ENCODE measurements around the gene ZNF557.
A peak's percentile ranks its signal among the peaks of the same experiment; 100 is the strongest.

The ZNF557 gene

DNA sequence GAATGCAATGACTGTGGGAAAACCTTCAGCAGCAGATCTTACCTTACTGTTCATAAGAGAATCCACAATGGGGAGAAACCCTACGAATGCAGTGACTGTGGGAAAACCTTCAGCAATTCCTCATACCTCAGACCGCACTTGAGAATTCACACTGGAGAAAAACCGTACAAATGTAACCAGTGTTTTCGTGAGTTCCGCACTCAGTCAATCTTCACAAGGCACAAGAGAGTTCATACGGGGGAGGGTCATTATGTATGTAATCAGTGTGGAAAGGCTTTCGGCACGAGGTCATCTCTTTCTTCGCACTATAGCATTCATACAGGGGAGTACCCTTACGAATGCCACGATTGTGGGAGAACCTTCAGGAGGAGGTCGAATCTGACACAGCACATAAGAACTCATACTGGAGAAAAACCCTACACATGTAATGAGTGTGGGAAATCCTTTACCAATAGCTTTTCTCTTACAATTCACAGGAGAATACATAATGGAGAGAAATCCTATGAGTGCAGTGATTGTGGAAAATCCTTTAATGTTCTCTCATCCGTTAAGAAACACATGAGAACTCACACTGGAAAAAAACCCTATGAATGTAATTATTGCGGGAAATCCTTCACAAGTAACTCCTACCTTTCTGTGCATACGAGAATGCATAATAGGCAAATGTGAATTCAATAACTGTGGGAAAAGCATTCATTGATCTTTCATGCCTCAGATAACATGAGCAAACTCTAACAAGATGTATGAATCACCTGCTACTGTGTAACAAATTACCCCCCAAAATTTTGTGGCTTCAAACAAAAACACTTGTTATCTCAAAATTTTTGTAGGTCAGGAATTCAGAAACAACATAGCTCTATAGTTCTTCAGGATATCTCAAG, 13.8 kb downstream of the ZNF557 start:
- H3K4me1 ChIP-seq (ENCODE audit: control insufficient read depth, insufficient read depth, low read length), result no peaks in the 10 kb centered on the region
- peaks cover 51% of the 10 kb centered on the region for H3K36me3 ChIP-seq (ENCODE audit: control insufficient read depth, insufficient read depth, low read length)
- H3K9ac ChIP-seq (ENCODE audit: low read depth, low read length), result no peak overlapping the region
- peaks cover 61% of the 10 kb centered on the region for H3K9me3 ChIP-seq (ENCODE audit: control insufficient read depth, insufficient read depth, low read length)
- no peak overlapping the region for H3K4me3 ChIP-seq (ENCODE audit: low read depth, low read length)
- no peaks in the 10 kb centered on the region for H3K27me3 ChIP-seq (ENCODE audit: control insufficient read depth, insufficient read depth, low read length)

DNA sequence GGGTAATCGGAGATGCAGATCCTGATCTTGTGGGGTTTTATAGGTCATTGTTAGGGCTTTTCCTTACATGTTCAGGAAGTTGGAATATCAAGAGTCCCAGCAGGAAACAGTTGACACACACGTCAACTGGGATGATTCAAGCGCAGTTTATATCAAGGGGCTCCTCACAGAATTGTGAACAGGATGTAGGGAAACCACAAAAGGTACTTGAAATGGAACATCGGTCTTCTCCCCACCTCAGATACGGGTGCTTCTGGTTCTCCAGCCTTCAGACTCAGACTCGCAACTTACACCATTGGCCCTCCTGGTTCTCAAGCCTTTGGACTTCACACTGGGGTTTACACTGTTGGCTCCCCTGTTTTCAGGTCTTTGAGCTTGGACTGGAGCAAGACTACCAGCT, 19.5 kb downstream of the ZNF557 start:
- Histone ChIP-seq H3K27me3 (ENCODE audit: control insufficient read depth, insufficient read depth, low read length) (no peaks in the 10 kb centered on the region), H3K4me1 (ENCODE audit: control insufficient read depth, insufficient read depth, low read length) (no peaks in the 10 kb centered on the region), H3K4me3 (ENCODE audit: low read depth, low read length) (no peak overlapping the region), H3K36me3 (ENCODE audit: control insufficient read depth, insufficient read depth, low read length) (peaks cover 13% of the 10 kb centered on the region), H3K9ac (ENCODE audit: low read depth, low read length) (no peak overlapping the region), H3K9me3 (ENCODE audit: control insufficient read depth, insufficient read depth, low read length) (peaks cover 25% of the 10 kb centered on the region)

DNA sequence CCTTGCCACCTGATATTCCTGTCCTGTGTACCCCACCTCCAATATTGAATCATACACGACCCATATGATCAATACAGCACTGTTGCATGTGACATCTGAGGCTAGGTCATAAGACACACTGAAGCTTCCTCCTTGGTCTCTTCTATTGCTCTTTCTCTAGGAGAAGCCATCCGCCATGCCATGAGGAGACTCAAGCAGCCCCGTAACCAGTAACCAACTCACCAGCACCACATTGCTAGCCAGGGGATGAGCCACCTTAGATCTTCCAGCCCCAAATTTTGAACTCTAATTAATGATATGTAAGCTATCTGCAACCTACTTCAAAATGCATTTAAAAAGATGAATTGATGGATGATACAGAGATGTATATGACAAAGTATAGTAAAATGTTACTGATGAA, 28.6 kb downstream of the ZNF557 start:
- no peaks in the 10 kb centered on the region for H3K4me1 ChIP-seq (ENCODE audit: control insufficient read depth, insufficient read depth, low read length)
- H3K36me3 ChIP-seq (ENCODE audit: control insufficient read depth, insufficient read depth, low read length), result no peaks in the 10 kb centered on the region
- H3K4me3 ChIP-seq (ENCODE audit: low read depth, low read length), result peak overlapping the region; percentile 78
- H3K9ac ChIP-seq (ENCODE audit: low read depth, low read length), result peak overlapping the region; percentile 38
- peaks cover 3% of the 10 kb centered on the region for H3K9me3 ChIP-seq (ENCODE audit: control insufficient read depth, insufficient read depth, low read length)
- H3K27me3 ChIP-seq (ENCODE audit: control insufficient read depth, insufficient read depth, low read length), result no peaks in the 10 kb centered on the region

DNA sequence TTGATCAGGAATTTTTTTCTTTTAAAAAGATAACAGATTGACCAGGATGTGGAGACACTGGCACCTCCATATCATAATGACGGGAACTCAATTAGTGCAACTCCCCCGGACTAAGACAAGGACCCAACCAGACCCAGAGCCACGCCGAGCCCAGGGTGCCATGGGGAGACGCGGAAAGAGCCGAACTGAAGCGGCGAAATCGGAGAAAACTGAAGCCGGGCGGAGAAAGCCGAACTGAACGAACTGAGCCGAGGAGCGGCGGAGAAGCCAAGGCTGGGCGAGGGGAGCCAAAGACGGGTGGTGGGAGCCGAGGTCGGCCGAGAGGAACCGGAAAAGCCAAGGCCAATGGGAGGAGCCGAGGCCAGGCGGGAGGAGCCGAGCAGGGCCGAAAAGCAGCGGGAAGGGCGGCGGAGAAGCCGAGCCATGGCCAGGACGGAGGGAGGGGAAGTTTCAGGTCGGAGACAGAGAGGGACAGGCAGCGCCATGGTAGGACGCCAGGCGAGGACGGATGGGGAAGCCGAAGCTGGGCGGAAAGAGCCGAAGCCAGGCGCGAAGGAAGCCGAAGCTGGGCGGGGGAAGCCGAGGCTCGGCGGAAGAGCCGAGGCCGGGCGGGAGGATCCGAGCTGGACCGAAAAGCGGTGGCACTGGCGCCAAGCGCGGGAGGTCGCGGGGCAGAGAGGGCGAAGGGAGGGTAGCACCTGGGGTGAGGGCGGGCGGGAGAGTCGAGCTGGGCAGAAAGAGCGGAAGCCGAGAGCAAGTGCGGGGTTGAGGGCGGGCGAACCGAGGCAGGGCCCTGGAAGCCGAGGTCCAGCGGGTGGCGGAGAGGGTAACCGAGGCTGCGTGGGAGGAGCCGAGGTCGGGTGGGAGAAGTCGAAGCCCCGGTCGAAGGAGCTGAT, 29.4 kb downstream of the ZNF557 start:
- H3K4me1 ChIP-seq (ENCODE audit: control insufficient read depth, insufficient read depth, low read length), result no peaks in the 10 kb centered on the region
- peaks cover 3% of the 10 kb centered on the region for H3K9me3 ChIP-seq (ENCODE audit: control insufficient read depth, insufficient read depth, low read length)
- H3K27me3 ChIP-seq (ENCODE audit: control insufficient read depth, insufficient read depth, low read length), result no peaks in the 10 kb centered on the region
- H3K9ac ChIP-seq (ENCODE audit: low read depth, low read length), result peak overlapping the region; percentile 38
- H3K4me3 ChIP-seq (ENCODE audit: low read depth, low read length), result peak overlapping the region; percentile 78
- H3K36me3 ChIP-seq (ENCODE audit: control insufficient read depth, insufficient read depth, low read length), result no peaks in the 10 kb centered on the region

DNA sequence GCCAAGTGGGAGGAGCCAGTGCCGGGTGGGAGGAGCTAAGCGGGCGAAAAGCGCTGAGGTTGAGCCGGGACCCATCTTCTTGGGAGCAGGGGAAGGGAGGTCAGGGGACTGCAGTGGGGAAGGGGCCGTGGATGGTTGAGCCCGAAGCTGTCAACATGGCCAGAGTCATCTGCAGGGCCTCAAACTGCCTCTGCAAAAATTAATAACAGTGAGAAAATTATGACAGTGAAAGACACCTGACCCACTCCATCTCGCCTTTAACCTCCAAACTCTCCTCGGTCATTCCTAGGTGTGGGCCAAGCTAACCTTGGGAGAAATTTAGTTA, 30.1 kb downstream of the ZNF557 start:
- Histone ChIP-seq H3K9me3 (ENCODE audit: control insufficient read depth, insufficient read depth, low read length) (peaks cover 3% of the 10 kb centered on the region), H3K9ac (ENCODE audit: low read depth, low read length) (peak overlapping the region; percentile 38), H3K36me3 (ENCODE audit: control insufficient read depth, insufficient read depth, low read length) (no peaks in the 10 kb centered on the region), H3K4me3 (ENCODE audit: low read depth, low read length) (peak overlapping the region; percentile 78), H3K4me1 (ENCODE audit: control insufficient read depth, insufficient read depth, low read length) (no peaks in the 10 kb centered on the region), H3K27me3 (ENCODE audit: control insufficient read depth, insufficient read depth, low read length) (no peaks in the 10 kb centered on the region)

DNA sequence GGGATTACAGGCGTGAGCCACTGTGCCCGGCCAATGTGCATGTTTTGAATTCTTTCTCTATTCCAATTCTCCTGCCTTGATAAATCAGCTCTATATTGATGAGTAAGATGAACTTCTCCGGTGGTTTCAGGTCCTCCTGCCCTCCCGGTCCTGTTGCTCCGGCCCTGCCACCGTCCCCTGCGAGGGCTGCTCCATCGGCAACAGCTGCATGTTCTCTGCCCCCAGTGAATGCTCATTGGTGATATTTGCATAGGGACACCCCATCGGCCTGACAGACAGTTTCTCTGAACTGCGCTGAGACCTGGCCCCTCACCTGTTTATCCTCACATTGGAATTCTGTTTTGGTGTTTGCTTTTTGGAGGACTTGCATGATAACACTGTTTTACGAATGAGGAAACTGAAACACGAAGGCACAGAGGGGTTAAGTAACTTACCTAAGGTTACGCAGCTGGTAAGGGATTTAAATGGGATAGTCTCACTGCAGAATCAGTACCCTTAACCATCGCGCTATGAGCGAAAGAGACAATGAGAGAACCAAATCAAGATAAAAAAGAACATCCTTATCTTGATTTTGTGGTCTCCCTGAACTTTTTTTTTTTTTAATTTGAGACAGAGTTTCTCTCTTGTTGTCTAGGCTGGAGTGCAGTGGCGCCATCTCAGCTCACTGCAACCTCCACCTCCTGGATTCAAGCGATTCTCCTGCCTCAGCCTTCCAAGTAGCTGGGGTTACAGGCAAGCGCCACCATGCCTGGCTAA, 32.2 kb downstream of the ZNF557 start:
- Histone ChIP-seq H3K4me1 (ENCODE audit: control insufficient read depth, insufficient read depth, low read length) (no peaks in the 10 kb centered on the region), H3K9ac (ENCODE audit: low read depth, low read length) (no peak overlapping the region), H3K4me3 (ENCODE audit: low read depth, low read length) (no peak overlapping the region), H3K36me3 (ENCODE audit: control insufficient read depth, insufficient read depth, low read length) (no peaks in the 10 kb centered on the region), H3K27me3 (ENCODE audit: control insufficient read depth, insufficient read depth, low read length) (no peaks in the 10 kb centered on the region), H3K9me3 (ENCODE audit: control insufficient read depth, insufficient read depth, low read length) (no peaks in the 10 kb centered on the region)

DNA sequence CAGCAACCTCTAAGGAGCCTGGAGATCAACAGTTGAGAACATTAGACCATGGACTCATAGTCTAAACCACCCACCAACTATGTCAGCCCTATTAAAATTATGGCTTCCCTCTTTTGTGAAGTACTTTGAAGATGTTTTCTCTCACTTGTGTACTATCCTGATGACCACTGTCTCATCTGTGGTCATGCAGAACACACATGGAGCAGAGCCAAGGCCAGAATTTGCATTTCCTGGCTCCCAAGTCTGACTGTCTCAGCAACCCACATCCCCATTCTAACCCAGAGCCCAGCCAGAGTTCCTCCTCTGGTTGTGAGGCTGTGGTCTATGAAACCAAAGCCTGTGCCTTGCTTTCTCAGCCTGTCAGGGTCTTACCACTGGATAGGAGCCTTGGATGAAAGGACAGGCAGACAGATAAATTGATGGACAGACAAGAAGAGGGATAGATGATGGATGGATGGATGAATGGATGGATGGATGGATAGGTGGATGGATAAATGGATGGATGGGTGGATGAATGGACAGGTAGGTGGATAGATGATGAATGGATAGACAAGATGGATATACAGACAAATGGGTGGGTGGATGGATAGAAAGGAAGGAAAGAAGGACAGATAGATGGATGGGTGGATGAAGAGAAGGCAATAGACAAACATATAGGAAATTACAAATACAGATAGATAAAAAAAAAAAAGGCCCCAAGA, 35.4 kb downstream of the ZNF557 start:
- H3K9me3 ChIP-seq (ENCODE audit: control insufficient read depth, insufficient read depth, low read length), result no peaks in the 10 kb centered on the region
- H3K9ac ChIP-seq (ENCODE audit: low read depth, low read length), result no peak overlapping the region
- H3K4me3 ChIP-seq (ENCODE audit: low read depth, low read length), result no peak overlapping the region
- no peaks in the 10 kb centered on the region for H3K36me3 ChIP-seq (ENCODE audit: control insufficient read depth, insufficient read depth, low read length)
- H3K4me1 ChIP-seq (ENCODE audit: control insufficient read depth, insufficient read depth, low read length), result peaks cover 3% of the 10 kb centered on the region
- no peaks in the 10 kb centered on the region for H3K27me3 ChIP-seq (ENCODE audit: control insufficient read depth, insufficient read depth, low read length)

DNA sequence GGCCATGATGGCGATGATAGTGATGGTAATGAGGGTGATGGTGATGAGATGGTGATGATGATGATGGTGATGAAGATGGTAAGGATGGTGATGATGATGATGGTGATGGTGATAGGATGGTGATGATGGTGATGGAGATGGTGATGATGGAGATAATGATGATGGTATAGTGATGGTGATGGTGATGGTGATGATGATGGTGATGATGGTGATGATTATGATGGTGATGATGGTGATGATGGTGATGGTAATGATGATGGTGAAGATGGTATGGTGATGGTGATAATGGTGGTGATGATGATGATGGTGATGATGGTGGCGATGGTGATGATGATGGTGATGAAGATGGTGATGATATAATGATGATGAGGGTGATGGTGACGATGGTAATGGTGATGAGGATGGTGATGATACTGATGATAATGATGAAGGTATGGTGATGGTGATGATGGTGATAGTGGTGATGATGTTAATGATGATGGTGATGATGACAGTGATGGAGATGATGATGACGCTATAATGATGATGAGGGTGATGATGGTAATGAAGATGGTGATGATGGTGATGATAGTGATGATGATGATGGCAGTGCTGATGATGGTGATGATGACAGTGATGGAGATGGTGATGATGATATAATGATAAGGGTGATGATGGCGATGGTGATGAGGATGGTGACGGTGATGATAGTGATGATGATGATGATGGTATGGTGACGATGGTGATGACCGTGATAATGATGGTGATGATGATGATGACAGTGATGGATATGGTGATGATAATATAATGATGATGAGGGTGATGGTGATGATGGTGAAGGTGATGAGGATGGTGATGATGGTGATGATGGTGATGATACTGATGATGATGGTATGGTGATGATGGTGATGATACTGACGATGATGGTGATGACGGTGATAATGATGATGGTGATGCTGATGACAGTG, 37.5 kb downstream of the ZNF557 start:
- no peak overlapping the region for H3K9ac ChIP-seq (ENCODE audit: low read depth, low read length)
- peaks cover 7% of the 10 kb centered on the region for H3K4me1 ChIP-seq (ENCODE audit: control insufficient read depth, insufficient read depth, low read length)
- H3K9me3 ChIP-seq (ENCODE audit: control insufficient read depth, insufficient read depth, low read length), result no peaks in the 10 kb centered on the region
- H3K27me3 ChIP-seq (ENCODE audit: control insufficient read depth, insufficient read depth, low read length), result no peaks in the 10 kb centered on the region
- H3K36me3 ChIP-seq (ENCODE audit: control insufficient read depth, insufficient read depth, low read length), result no peaks in the 10 kb centered on the region
- no peak overlapping the region for H3K4me3 ChIP-seq (ENCODE audit: low read depth, low read length)

DNA sequence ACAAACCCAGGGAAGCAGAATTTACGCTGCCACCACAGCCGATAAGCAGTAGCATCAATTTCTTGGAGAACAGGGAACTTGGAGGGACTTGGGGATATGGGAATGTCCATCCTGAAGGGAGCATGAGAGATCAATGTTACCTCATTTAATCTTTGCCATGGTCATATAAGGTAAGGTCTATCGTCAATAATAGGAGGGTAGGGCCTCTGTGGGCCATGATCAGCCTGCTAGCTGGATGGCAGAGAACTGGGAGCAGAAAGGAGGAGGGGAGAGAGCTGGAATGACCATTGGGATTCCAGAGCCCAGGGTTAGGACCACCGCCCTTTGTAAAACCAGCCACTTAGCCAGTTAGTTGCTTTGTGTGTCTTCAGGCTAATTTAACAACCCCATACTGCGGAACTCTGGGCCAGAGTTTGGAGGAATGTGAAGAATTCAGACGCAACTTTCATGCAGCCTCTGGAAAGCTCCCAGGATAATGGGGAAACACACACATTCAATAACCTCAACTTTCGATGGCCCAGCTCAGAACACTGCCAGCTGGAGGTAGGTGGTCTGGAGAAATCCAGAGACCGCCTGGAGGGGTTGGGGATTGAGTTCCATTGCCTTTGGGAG, 40.3 kb downstream of the ZNF557 start:
- H3K4me1 ChIP-seq (ENCODE audit: control insufficient read depth, insufficient read depth, low read length), result peaks cover 7% of the 10 kb centered on the region
- H3K9me3 ChIP-seq (ENCODE audit: control insufficient read depth, insufficient read depth, low read length), result no peaks in the 10 kb centered on the region
- no peaks in the 10 kb centered on the region for H3K27me3 ChIP-seq (ENCODE audit: control insufficient read depth, insufficient read depth, low read length)
- no peak overlapping the region for H3K9ac ChIP-seq (ENCODE audit: low read depth, low read length)
- no peaks in the 10 kb centered on the region for H3K36me3 ChIP-seq (ENCODE audit: control insufficient read depth, insufficient read depth, low read length)
- no peak overlapping the region for H3K4me3 ChIP-seq (ENCODE audit: low read depth, low read length)

DNA sequence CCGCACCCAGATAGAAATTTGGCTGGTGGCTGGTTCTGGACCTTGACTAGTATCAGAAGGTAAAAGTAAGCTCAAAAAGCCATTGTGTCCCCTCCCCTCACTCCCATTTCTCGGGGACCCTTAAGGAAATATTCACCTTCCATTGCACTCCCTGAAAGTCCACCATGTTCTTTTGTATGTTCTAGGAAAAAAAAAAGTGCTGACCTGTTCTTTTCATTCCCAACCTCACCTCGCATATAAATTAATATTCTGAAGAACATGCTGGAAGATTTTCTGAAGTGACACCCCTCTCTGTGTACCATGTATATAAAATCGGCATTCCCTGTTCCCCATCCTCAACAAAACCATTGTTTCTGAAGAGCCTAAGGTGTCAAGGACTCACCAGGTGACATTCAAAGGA, 43.2 kb downstream of the ZNF557 start:
- H3K9me3 ChIP-seq (ENCODE audit: control insufficient read depth, insufficient read depth, low read length), result no peaks in the 10 kb centered on the region
- peaks cover 5% of the 10 kb centered on the region for H3K36me3 ChIP-seq (ENCODE audit: control insufficient read depth, insufficient read depth, low read length)
- H3K27me3 ChIP-seq (ENCODE audit: control insufficient read depth, insufficient read depth, low read length), result no peaks in the 10 kb centered on the region
- no peak overlapping the region for H3K4me3 ChIP-seq (ENCODE audit: low read depth, low read length)
- H3K9ac ChIP-seq (ENCODE audit: low read depth, low read length), result no peak overlapping the region
- H3K4me1 ChIP-seq (ENCODE audit: control insufficient read depth, insufficient read depth, low read length), result peaks cover 7% of the 10 kb centered on the region
